Heart right ventricle (tissue), 16 donors: ENCODE results near the gene TAAR1. TPM values are rescaled to one million over a fixed set of nuclear protein-coding genes. Genes with fewer than 3 reads are reported as not detected.
A peak's percentile ranks its signal among the peaks of the same experiment; 100 is the strongest.

ENCODE experiments used
- ATAC-seq, 8 donors: fragments of 200-7000 bp; cut with Tn5 transposase; one replicate each; pipeline ENCODE4 v1.9.1; 2020; ENCODE audit warnings: mild to moderate bottlenecking in 8 of 8, moderate library complexity in 8 of 8, moderate number of reproducible peaks in 1 of 8
- DNase-seq, 2 donors: peaks; one replicate each; pipeline ENCODE4 v3.0.0-alpha.2; 2020
- H3K27ac ChIP-seq, 10 donors: fragments of 200-600 bp; sonication (generic) in 2 of 10; one replicate each; pipeline versions ENCODE4 v1.5.0 to v1.8.0; 2020 to 2022; ENCODE audit warnings: mild to moderate bottlenecking in 3 of 10
- H3K27me3 ChIP-seq, 7 donors: fragments of 200-600 bp; one replicate each; pipeline ENCODE4 v1.8.0; 2021 to 2022; ENCODE audit warnings: mild to moderate bottlenecking in 2 of 7
- H3K36me3 ChIP-seq, 9 donors: fragments of 200-600 bp; sonication (generic) in 1 of 9; one replicate each; pipeline versions ENCODE4 v1.5.0 to v1.8.0; 2020 to 2022; ENCODE audit warnings: mild to moderate bottlenecking in 2 of 9
- H3K4me1 ChIP-seq, 9 donors: fragments of 200-600 bp; sonication (generic) in 1 of 9; one replicate each; pipeline versions ENCODE4 v1.5.0 to v1.8.0; 2020 to 2022; ENCODE audit warnings: mild to moderate bottlenecking in 4 of 9
- H3K4me3 ChIP-seq, 10 donors: fragments of 200-600 bp; sonication (generic) in 2 of 10; one replicate each; pipeline versions ENCODE4 v1.5.0 to v1.8.0; 2020 to 2022; ENCODE audit warnings: mild to moderate bottlenecking in 7 of 10, moderate library complexity in 2 of 10
- H3K9me3 ChIP-seq, 11 donors: fragments of 200-600 bp in 10 of 11; sonication (generic) in 2 of 11; one replicate each; pipeline versions ENCODE4 v1.5.0 to v1.8.0; 2013 to 2022; ENCODE audit warnings: mild to moderate bottlenecking in 2 of 11, control low read depth in 1 of 11, moderate library complexity in 1 of 11
- WGBS, 2 donors: extraction: QIAGEN DNeasy Blood & Tissue Kit; methylation state at CpG; one replicate each; pipeline ENCODE4 v1.1.7; 2013; ENCODE audit warnings: inconsistent platforms in 1 of 2; 5-methylcytosine and 5-hydroxymethylcytosine counted together
- intact Hi-C, 10 donors: fragments of 100-400 bp; cut with DNase I; formaldehyde crosslinking; loops; one replicate each; pipeline versions ENCODE4 v1.11.1 to v1.14.2; 2022
- polyA plus RNA-seq, 2 donors: library from polyadenylated mRNA; stranded (reverse); fragments of 200-250 nt; gene quantifications; one replicate each; pipeline ENCODE4 v1.2.3, GENCODE V29; 2013
- total RNA-seq, 10 donors: library from RNA; stranded (reverse); fragmentation: NEBNext Ultra II Directional in 3 of 10; extraction: Animal tissue kit (Norgen Biotek cat#: 25700) in 3 of 10; gene quantifications; one replicate each; pipeline versions ENCODE4 v1.2.1 to v1.2.4, GENCODE V29; 2021 to 2023
- TF ChIP-seq, protein P1 (sequence below), 9 donors: fragments of 200-600 bp; sonication (generic) in 2 of 9; IDR thresholded peaks; one replicate each; pipeline versions ENCODE4 v1.5.0 to v1.8.0; 2021 to 2022; ENCODE audit warnings: antibody characterized with exemption in 9 of 9, mild to moderate bottlenecking in 5 of 9, moderate library complexity in 1 of 9
- donor health status: Arrhythmogenic right ventricular cardiomyopathy.
- donor health status: ischemic (EF 13 %, LVEDD 7.1; RV severe dilation, severe dysfunction).
- donor health status: healthy with polysubstance abuse.
- donor health status: DM: no; HTN: yes; CAD: no.
- donor health status: DM: no; HTN: no; CAD: no.
- donor health status: ischemic (EF 25% LVEDD 6.9; RV normal size, moderate dysfunction).
- donor health status: ischemic (EF 25% LVEDD 5.7; RV mildly dilated, moderate dysfunction).
- donor health status: healthy.
- donor health status: DM: yes; HTN: yes; CAD: no.
- donor health status: Ischemic cardiomyopathy.
- donor health status: ischemic (EF 35%, LVEDD 5.7; RV mildly dilated, moderate dysfunction).
- donor health status: nonischemic (EF 11% LVEDD 7.7; RV severe dilation, severe dysfunction).
- donor health status: DM: yes; HTN: yes; CAD: no.
- donor health status: PGD.
- donor health status: ischemic (EF 29% LVEDD 5.4; RV normal size, mild dysfunction).
- donor health status: nonischemic (EF 23%, LVEDD 6.1; RV moderate dilation, normal function).

The TAAR1 gene
- total and polyA plus RNA-seq, 12 donors = not detected

GRCh38 chr6:132698608-132699007 lies 39.6 kb upstream of the TAAR1 start:
- Histone ChIP-seq H3K4me1 (no peaks in the 10 kb centered on the region), H3K36me3 (no peaks in the 10 kb centered on the region), H3K27ac (no peak overlapping the region), H3K9me3 (peaks cover 0 to 26% (median 11%) of the 10 kb centered on the region in 11 donors), H3K4me3 (no peak overlapping the region), H3K27me3 (peaks cover 0 to 2% (median 0%) of the 10 kb centered on the region in 7 donors)
- 21 to 41% methylated on average over 1 of the region's 1 CpG for WGBS, 2 donors
- intact Hi-C loops = no loop called here
- no peak for DNase-seq
- TF ChIP-seq, protein P1, sequence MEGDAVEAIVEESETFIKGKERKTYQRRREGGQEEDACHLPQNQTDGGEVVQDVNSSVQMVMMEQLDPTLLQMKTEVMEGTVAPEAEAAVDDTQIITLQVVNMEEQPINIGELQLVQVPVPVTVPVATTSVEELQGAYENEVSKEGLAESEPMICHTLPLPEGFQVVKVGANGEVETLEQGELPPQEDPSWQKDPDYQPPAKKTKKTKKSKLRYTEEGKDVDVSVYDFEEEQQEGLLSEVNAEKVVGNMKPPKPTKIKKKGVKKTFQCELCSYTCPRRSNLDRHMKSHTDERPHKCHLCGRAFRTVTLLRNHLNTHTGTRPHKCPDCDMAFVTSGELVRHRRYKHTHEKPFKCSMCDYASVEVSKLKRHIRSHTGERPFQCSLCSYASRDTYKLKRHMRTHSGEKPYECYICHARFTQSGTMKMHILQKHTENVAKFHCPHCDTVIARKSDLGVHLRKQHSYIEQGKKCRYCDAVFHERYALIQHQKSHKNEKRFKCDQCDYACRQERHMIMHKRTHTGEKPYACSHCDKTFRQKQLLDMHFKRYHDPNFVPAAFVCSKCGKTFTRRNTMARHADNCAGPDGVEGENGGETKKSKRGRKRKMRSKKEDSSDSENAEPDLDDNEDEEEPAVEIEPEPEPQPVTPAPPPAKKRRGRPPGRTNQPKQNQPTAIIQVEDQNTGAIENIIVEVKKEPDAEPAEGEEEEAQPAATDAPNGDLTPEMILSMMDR (IDR thresholded peaks at IDR 0.05) = no peak
- no peak for ATAC-seq

- intact Hi-C loops = no loop called here
- no peak for DNase-seq
- Histone ChIP-seq H3K4me3 (no peak overlapping the region), H3K36me3 (no peaks in the 10 kb centered on the region), H3K4me1 (peaks cover 0 to 4% (median 0%) of the 10 kb centered on the region in 9 donors), H3K9me3 (peaks cover 0 to 23% (median 11%) of the 10 kb centered on the region in 11 donors), H3K27me3 (peaks cover 0 to 6% (median 0%) of the 10 kb centered on the region in 7 donors), H3K27ac (no peak overlapping the region)
- TF ChIP-seq, protein P1 (IDR thresholded peaks at IDR 0.05) = no peak
- ATAC-seq = no peak
- 19 to 39% methylated on average over 1 of the region's 1 CpG for WGBS, 2 donors
Measured at GRCh38 chr6:132695773-132696172, 36.8 kb upstream of the TAAR1 start.

GRCh38 chr6:132693478-132693877 lies 34.5 kb upstream of the TAAR1 start:
- ATAC-seq (peak in 1 of 8 donors; percentile 25), DNase-seq (no peak)
- H3K27me3 ChIP-seq = peaks cover 0 to 6% (median 0%) of the 10 kb centered on the region in 7 donors
- H3K4me3 ChIP-seq = no peak overlapping the region
- H3K9me3 ChIP-seq = peaks cover 0 to 23% (median 11%) of the 10 kb centered on the region in 11 donors
- intact Hi-C loops = no loop called here
- 60 to 69% methylated on average over 3 of the region's 3 CpGs for WGBS, 2 donors
- TF ChIP-seq, protein P1 (IDR thresholded peaks at IDR 0.05) = no peak
- no peak overlapping the region for H3K27ac ChIP-seq
- H3K36me3 ChIP-seq = no peaks in the 10 kb centered on the region
- H3K4me1 ChIP-seq = peaks cover 0 to 4% (median 0%) of the 10 kb centered on the region in 9 donors

GRCh38 chr6:132690678-132691077 lies 31.7 kb upstream of the TAAR1 start:
- Histone ChIP-seq H3K36me3 (no peaks in the 10 kb centered on the region), H3K4me3 (no peak overlapping the region), H3K4me1 (peaks cover 0 to 6% (median 0%) of the 10 kb centered on the region in 9 donors), H3K9me3 (peaks cover 0 to 7% (median 2%) of the 10 kb centered on the region in 11 donors), H3K27ac (no peak overlapping the region), H3K27me3 (peaks cover 0 to 11% (median 0%) of the 10 kb centered on the region in 7 donors)
- no peak for ATAC-seq
- TF ChIP-seq, protein P1 (IDR thresholded peaks at IDR 0.05) = no peak
- intact Hi-C loops = no loop called here
- no peak for DNase-seq
- WGBS, 2 donors = 89 to 90% methylated on average over 4 of the region's 4 CpGs
